HG03175 (cell line): Measurements from ENCODE around the gene ZNF443.
"Not testable (repeated sequence)": the region's sequence is repeated elsewhere in the genome, so short reads cannot be mapped to it uniquely, and the experiment has no call there.

Source experiments
- ATAC-seq: cut with Tn5 transposase; IDR thresholded peaks from one replicate; pipeline ENCODE4 v1.9.1; 2021; ENCODE audit warnings: mild to moderate bottlenecking, moderate library complexity; ENCODE audit not compliant: unreplicated experiment

ZNF443 gene

DNA sequence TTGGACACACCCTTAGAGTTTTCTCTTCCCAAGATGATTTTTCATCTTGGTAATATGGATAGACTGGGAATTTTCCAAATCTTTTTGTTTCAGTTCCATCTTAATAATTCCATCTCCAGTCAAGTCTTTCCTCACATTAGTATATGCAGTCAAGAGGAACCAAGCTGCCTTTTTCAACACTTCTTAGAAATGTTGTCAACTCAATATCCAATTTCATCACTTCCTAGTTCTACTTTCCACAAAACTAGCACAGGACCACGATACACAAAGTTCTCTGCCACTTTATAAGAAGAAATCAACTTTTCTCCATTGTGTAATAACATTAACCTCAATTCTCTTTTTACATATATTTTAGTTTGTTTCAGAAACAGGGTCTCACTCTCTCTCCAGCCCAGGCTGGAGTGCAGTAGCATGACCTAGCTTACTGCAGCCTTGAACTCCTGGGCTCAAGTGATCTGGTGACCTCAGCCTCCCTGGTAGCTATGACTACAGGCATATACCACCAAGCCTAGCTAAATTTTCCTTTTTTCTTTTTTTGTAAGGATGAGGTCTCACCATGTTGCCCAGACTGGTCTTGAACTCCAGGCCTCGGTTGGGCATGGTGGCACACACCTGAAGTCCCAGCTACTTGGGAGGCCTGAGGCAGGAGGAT, 15.5 kb downstream of the ZNF443 start:
- ATAC-seq = no peak

DNA sequence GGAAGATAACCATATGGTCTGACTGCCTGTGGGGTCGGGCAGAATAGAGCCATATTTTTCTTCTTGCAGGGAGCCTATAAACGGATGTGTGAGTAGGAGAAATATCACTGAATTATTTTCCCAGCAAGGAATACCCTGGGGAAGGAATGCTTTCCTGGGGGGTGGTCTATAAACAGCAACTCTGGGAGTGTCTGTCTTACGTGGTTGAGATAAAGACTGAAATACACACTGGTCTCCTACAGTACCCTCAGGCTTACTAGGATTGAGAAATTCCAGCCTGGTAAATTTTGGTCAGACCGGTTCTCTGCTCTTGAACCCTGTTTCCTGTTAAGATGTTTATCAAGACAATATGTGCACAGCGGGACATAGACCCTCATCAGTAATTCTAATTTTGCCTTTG, 23.5 kb downstream of the ZNF443 start:
- not testable (repeated sequence) for ATAC-seq

DNA sequence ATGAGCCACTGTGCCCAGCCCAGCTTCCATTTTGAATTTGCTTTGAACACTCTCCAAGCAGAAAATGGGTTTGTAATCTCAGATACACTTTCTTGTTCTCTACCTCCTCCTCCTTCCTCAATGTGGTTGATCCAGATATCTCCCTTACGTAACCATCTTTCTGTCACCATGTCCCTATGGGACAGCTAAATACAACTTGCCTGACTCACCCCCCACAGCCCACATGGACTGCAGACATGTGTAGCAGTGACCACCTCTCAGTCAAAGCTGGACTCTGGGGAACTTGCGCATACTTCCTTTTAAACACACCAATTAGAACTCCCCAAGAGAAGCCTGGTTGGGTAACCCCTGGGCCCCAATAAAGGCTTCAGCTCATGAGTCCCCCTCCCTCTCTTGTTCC, 28.9 kb downstream of the ZNF443 start:
- no peak for ATAC-seq

DNA sequence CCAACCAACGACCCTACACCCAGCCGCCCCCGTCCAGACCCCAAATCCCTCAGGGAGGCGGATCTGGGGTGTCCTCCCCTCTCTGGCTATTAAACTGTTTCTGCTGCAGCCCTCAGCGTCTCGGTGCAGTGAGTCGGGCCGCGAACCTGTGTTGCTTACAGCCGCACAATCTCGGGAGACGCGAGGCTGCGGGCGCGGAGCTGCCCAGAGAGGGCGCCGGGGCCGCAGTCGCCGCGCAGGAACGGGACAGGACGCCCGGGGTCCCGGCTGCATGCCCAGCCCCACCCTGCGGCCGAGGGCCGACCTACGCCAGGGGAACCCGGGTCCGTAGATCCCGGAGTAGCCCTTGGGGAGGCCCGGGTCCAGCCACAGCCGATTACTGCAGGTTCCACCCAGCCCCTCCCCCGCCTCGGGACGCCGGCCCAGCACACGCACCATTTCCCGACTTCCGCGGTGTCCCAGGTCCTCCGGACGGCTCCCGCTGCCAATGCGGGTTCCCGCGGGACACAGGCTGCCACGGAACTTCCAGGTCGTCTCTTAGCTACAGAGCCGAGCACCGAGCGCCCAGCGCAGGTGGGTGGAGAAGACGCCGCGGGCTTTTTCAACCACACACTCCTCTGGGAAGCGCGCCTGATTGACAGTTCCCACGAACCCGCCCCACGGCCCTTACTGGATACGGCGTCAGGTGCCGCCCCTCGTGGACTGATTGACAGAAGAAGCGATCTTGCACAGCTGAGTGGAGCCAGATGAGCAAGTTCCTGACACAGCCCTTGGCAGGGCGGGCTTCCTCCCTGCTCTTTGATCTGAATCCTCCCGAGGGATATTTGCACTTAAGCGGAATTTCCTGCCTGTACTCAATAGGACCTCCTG, 40.0 kb downstream of the ZNF443 start, which contains the start of gene ZNF799:
Gene ZNF799, minus strand, starts transcription at position 639 of the 870 bp plus-strand sequence. Its CDS starts 201 bp downstream, at position 438.
- peak; percentile 85 for ATAC-seq

DNA sequence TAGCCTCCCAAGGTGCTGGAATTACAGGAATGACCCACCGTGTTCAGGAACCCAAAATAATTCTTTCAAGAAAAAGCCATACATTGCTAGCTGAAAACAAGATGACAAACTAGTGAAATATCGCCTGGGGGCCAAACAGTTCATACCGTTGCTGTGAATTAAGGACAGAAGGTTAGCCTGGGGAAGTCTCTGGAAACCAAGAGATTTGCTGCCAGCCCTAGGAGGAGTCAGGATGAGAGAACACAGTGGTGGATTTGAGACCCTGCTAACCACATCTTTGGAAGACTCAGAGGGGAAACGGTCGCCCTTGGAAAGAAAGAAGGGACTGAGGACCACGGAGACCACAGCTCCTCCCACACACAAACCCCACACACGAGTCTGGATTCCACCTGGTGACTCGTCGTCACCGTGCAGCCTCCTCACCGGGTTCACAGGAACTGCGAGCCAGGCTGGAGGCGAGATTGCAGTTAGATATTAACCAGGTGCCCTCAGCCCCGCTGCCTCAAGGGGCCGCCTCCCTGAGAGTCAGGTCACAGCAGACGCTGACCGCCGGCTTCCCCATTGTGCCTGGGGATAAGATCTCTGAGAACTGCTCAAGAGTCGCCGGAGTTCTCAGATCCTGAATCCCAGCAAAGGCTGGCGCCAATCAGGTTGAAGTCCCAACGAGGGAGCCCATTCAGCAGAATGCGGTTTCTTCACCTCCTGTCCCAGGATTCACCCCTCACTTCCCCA, 40.8 kb downstream of the ZNF443 start:
- ATAC-seq = peak; percentile 44

DNA sequence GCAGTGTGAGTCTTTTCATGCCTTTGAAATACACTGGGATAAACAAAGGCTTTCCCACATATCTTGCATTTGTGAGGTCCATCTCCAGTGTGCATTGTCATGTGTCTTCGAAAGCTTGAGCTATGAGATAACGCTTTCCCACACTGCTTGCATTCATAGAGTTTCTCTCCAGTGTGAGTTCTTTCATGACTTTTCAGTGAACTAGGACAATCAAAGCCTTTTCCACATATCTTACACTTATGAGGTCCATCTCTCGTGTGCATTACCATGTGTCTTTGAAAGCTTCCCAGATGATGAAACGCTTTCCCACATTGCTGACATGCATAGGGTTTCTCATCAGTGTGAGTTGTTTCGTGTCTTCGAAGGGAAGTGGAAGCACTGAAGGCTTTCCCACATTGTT, 49.7 kb downstream of the ZNF443 start:
- ATAC-seq = not testable (repeated sequence)

DNA sequence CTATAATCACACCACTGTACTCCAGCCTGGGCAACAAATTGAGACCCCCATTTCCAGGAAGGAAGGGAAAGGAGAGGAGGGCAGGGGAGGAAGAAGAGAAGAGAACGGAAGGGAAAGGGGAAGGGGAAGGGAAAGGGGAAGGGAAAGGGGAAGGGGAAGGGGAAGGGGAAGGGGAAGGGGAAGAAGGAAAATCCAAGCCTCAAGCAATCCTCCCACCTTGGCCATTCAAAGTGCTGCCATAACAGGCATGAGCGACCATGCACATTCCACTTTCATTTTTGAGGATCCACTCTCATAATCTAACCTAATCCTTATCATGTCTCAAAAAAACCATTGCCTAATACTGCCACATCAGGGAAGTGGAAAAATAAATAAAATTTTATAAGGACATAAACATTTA, 54.5 kb downstream of the ZNF443 start:
- not testable (repeated sequence) for ATAC-seq

DNA sequence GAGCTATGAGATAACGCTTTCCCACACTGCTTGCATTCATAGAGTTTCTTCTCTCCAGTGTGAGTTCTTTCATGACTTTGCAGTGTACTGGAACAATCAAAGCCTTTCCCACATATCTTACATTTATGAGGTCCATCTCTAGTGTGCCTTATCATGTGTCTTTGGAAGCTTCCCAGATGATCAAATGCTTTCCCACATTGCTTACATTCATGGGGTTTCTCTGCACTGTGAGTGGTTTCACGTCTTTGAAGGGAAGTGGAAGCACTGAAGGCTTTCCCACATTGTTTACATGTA, 60.4 kb downstream of the ZNF443 start:
- no peak for ATAC-seq

DNA sequence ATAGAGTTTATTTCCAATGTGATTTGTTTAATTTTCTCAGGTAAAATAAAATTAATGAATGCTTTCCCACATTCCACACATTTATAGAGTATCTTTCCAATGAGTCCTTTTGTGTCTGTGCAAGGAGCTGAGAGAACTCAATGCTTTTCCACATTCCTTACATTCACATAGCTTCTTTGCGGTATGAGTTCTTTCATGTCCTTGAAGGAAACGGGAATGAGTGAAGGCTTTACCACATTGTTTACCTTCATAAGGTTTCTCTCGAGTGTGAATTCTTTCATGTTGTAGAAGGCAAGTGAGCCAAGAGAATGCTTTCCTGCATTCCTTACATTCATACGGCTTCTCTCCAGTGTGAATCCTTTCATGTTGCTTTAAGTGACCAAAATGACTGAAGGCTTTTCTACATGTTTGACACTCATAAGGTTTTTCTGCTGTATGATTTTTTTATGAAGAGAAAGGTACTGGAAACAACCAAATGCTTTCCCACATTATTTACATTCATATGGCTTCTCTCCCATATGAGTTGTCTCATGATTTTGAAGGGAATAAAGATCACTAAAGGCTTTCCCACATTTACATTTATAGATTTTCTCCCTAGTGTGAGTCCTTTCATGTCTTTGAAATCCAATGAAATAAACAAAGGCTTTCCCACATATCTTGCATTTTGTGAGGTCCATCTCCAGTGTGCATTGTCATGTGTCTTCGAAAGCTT, 60.9 kb downstream of the ZNF443 start:
- ATAC-seq = no peak
